GM08714 (cell line): ENCODE measurements around the gene PIP4K2A.

Experiments
- H3K4me3 ChIP-seq: fragments of 200-500 bp; sonication (Bioruptor generic); 2 replicates; pipeline ENCODE4 v1.5.1; 2014; ENCODE audit warnings: mild to moderate bottlenecking, low read length, inconsistent platforms
- ZNF274 ChIP-seq: IDR thresholded peaks from 2 replicates; pipeline ENCODE4 v1.6.1; 2012; ENCODE audit warnings: mild to moderate bottlenecking, low read depth, low read length

PIP4K2A gene

GRCh38 chr10:22623633-22624253 is 90.6 kb downstream of the PIP4K2A start:
- no peak for TF ChIP-seq ZNF274
- no peak overlapping the region for H3K4me3 ChIP-seq

GRCh38 chr10:22622242-22622806 is 92.1 kb downstream of the PIP4K2A start:
- H3K4me3 ChIP-seq: no peak overlapping the region
- no peak for TF ChIP-seq ZNF274

GRCh38 chr10:22621726-22622125 is 92.7 kb downstream of the PIP4K2A start:
- no peak overlapping the region for H3K4me3 ChIP-seq
- TF ChIP-seq ZNF274: no peak

GRCh38 chr10:22620929-22621328 is 93.4 kb downstream of the PIP4K2A start:
- TF ChIP-seq ZNF274: no peak
- H3K4me3 ChIP-seq: no peak overlapping the region

- no peak overlapping the region for H3K4me3 ChIP-seq
- TF ChIP-seq ZNF274: no peak
Measured at GRCh38 chr10:22620140-22620857, 94.1 kb downstream of the PIP4K2A start.

GRCh38 chr10:22619101-22619500 is 95.3 kb downstream of the PIP4K2A start:
- no peak overlapping the region for H3K4me3 ChIP-seq
- no peak for TF ChIP-seq ZNF274

GRCh38 chr10:22618078-22618785 is 96.1 kb downstream of the PIP4K2A start:
- no peak for TF ChIP-seq ZNF274
- no peak overlapping the region for H3K4me3 ChIP-seq

- no peak for TF ChIP-seq ZNF274
- no peak overlapping the region for H3K4me3 ChIP-seq
Measured at GRCh38 chr10:22617516-22617915, 96.9 kb downstream of the PIP4K2A start.

- TF ChIP-seq ZNF274: no peak
- no peak overlapping the region for H3K4me3 ChIP-seq
Measured at GRCh38 chr10:22617051-22617450, 97.3 kb downstream of the PIP4K2A start.

GRCh38 chr10:22615819-22616499 is 98.4 kb downstream of the PIP4K2A start:
- H3K4me3 ChIP-seq: peak overlapping the region; percentile 13; the same call in 1 of the 2 replicates
- no peak for TF ChIP-seq ZNF274

GRCh38 chr10:22615101-22615500 is 99.3 kb downstream of the PIP4K2A start:
- no peak for TF ChIP-seq ZNF274

GRCh38 chr10:22613011-22613410 is 101.4 kb downstream of the PIP4K2A start:
- TF ChIP-seq ZNF274: no peak
- H3K4me3 ChIP-seq: no peak overlapping the region

More at GRCh38 chr10:22615101-22615500, 99.3 kb downstream of the PIP4K2A start:
- H3K4me3 ChIP-seq: no peak overlapping the region

- no peak overlapping the region for H3K4me3 ChIP-seq
- TF ChIP-seq ZNF274: no peak
Measured at GRCh38 chr10:22612318-22612717, 102.1 kb downstream of the PIP4K2A start.
